GM18508 (cell line): ENCODE results near the gene SAE1.
"Not testable (repeated sequence)": the region's sequence is repeated elsewhere in the genome, so short reads cannot be mapped to it uniquely, and the experiment has no call there.

Experiments used
- ATAC-seq: cut with Tn5 transposase; IDR thresholded peaks from one replicate; pipeline ENCODE4 v1.9.1; 2021; ENCODE audit warnings: moderate number of reproducible peaks; ENCODE audit not compliant: insufficient read depth, unreplicated experiment

SAE1 gene

GRCh38 chr19:47130589-47131227 lies at the start of gene SAE1:
Gene SAE1 (plus strand): TSS chr19:47130835. CDS start chr19:47130931, 96 bp downstream.
- peak; percentile 77 for ATAC-seq

- no peak for ATAC-seq
Measured at GRCh38 chr19:47081095-47081494, 49.5 kb upstream of the SAE1 start.

GRCh38 chr19:47082493-47082892 lies 48.1 kb upstream of the SAE1 start:
- no peak for ATAC-seq

- ATAC-seq: no peak
Measured at GRCh38 chr19:47084879-47085439, 45.7 kb upstream of the SAE1 start.

- no peak for ATAC-seq
Measured at GRCh38 chr19:47086280-47086679, 44.4 kb upstream of the SAE1 start.

GRCh38 chr19:47089767-47090350 lies 40.8 kb upstream of the SAE1 start:
- ATAC-seq: no peak

GRCh38 chr19:47093254-47093653 lies 37.4 kb upstream of the SAE1 start:
- ATAC-seq: no peak

- no peak for ATAC-seq
Measured at GRCh38 chr19:47093841-47094240, 36.8 kb upstream of the SAE1 start.

- no peak for ATAC-seq
Measured at GRCh38 chr19:47094557-47095475, 35.8 kb upstream of the SAE1 start.

GRCh38 chr19:47095476-47096099 lies 35.0 kb upstream of the SAE1 start:
- no peak for ATAC-seq

- no peak for ATAC-seq
Measured at GRCh38 chr19:47096100-47096704, 34.4 kb upstream of the SAE1 start.

- ATAC-seq: no peak
Measured at GRCh38 chr19:47096721-47097120, 33.9 kb upstream of the SAE1 start.

- no peak for ATAC-seq
Measured at GRCh38 chr19:47097396-47098201, 33.0 kb upstream of the SAE1 start.

GRCh38 chr19:47098608-47099007 lies 32.0 kb upstream of the SAE1 start:
- no peak for ATAC-seq

- ATAC-seq: no peak
Measured at GRCh38 chr19:47099576-47100050, 31.0 kb upstream of the SAE1 start.

GRCh38 chr19:47100290-47100689 lies 30.3 kb upstream of the SAE1 start:
- ATAC-seq: no peak

GRCh38 chr19:47101116-47101515 lies 29.5 kb upstream of the SAE1 start:
- ATAC-seq: not testable (repeated sequence)

- ATAC-seq: no peak
Measured at GRCh38 chr19:47102346-47103060, 28.1 kb upstream of the SAE1 start.
